ENCODE results near the gene ACADSB.

The ACADSB gene

GRCh38 chr10:123000155-123000554 is 8.7 kb upstream of the ACADSB start:
- no peak overlapping the region for H3K4me3 ChIP-seq (ENCODE audit: low read depth, low read length)
- no peak for TF ChIP-seq CTCF (IDR thresholded peaks at IDR 0.05; ENCODE audit: borderline replicate concordance, insufficient read depth, low read depth, low read length)

- TF ChIP-seq CTCF (IDR thresholded peaks at IDR 0.05; ENCODE audit: borderline replicate concordance, insufficient read depth, low read depth, low read length): no peak
- no peak overlapping the region for H3K4me3 ChIP-seq (ENCODE audit: low read depth, low read length)
Observed at GRCh38 chr10:123001370-123001769, 7.4 kb upstream of the ACADSB start.

DNA sequence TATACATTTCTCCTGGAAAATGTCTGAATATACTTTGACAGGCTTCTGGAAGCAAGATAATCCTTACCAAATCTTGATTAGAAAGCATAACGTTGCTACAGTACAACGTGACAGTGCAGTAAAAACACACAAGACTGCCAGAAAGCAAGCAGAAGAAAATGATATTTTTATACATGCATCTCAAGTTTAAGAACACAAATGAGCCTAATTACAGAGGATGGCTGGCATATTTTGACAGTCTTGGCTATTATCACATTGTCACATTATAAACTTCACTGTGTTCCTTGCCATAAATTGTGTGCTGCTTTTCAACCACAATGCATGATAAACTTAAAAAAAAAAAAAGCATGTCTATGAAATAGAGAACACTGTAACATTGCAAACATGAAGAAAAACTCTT is 4.5 kb upstream of the ACADSB start:
- H3K4me3 ChIP-seq (ENCODE audit: low read depth, low read length): no peak overlapping the region
- TF ChIP-seq CTCF (IDR thresholded peaks at IDR 0.05; ENCODE audit: borderline replicate concordance, insufficient read depth, low read depth, low read length): no peak

- no peak for TF ChIP-seq CTCF (IDR thresholded peaks at IDR 0.05; ENCODE audit: borderline replicate concordance, insufficient read depth, low read depth, low read length)
- H3K4me3 ChIP-seq (ENCODE audit: low read depth, low read length): peak overlapping the region; percentile 85
Observed at GRCh38 chr10:123007558-123008354, 1.1 kb upstream of the ACADSB start.

DNA sequence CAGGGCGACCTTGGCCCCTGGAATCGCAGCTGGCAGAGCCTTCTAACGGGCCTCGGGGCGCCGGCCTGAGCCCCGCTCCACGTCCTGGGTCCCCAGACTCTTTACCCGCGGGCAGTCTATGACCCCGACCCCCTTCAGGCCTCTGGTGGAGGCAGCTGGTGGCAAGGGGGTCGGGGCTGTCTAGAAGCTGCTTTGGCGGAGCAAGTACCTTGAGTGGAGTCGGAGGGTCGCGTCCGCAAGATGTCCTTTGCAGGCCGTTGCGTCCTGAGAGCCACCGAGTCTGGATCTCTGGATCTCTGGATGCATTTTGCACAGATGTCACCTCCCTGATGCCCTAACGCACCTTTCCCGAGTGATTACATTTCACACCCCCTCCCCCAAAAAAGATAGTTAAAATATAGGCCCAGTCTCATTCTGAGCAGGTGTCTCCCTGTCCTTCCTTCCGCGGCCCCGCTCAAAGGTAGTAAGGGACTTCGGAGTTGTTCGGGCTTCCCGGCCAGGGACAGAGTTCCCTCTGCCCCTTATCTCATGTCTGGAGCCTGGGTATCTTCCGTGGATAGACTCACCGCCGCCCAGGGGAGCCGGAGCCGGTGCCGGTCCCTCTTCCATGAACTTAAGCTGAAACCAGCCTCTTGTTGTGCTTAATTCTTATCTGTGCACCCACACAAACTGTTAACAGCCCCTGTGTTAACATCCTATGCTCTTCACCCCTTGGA is 457 bp downstream of the ACADSB start:
- H3K4me3 ChIP-seq (ENCODE audit: low read depth, low read length): peak overlapping the region; percentile 86
- TF ChIP-seq CTCF (IDR thresholded peaks at IDR 0.05; ENCODE audit: borderline replicate concordance, insufficient read depth, low read depth, low read length): no peak

GRCh38 chr10:123011987-123012386 is 3.2 kb downstream of the ACADSB start:
- H3K4me3 ChIP-seq (ENCODE audit: low read depth, low read length): no peak overlapping the region
- no peak for TF ChIP-seq CTCF (IDR thresholded peaks at IDR 0.05; ENCODE audit: borderline replicate concordance, insufficient read depth, low read depth, low read length)

All from GM12875 (cell line).